HG02763 (cell line): ENCODE results near the gene RAB3IP.

Experiments
- ATAC-seq: cut with Tn5 transposase; IDR thresholded peaks from one replicate; pipeline ENCODE4 v1.9.1; 2021; ENCODE audit warnings: mild to moderate bottlenecking, moderate library complexity; ENCODE audit not compliant: unreplicated experiment

The RAB3IP gene, protein sequence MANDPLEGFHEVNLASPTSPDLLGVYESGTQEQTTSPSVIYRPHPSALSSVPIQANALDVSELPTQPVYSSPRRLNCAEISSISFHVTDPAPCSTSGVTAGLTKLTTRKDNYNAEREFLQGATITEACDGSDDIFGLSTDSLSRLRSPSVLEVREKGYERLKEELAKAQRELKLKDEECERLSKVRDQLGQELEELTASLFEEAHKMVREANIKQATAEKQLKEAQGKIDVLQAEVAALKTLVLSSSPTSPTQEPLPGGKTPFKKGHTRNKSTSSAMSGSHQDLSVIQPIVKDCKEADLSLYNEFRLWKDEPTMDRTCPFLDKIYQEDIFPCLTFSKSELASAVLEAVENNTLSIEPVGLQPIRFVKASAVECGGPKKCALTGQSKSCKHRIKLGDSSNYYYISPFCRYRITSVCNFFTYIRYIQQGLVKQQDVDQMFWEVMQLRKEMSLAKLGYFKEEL

DNA sequence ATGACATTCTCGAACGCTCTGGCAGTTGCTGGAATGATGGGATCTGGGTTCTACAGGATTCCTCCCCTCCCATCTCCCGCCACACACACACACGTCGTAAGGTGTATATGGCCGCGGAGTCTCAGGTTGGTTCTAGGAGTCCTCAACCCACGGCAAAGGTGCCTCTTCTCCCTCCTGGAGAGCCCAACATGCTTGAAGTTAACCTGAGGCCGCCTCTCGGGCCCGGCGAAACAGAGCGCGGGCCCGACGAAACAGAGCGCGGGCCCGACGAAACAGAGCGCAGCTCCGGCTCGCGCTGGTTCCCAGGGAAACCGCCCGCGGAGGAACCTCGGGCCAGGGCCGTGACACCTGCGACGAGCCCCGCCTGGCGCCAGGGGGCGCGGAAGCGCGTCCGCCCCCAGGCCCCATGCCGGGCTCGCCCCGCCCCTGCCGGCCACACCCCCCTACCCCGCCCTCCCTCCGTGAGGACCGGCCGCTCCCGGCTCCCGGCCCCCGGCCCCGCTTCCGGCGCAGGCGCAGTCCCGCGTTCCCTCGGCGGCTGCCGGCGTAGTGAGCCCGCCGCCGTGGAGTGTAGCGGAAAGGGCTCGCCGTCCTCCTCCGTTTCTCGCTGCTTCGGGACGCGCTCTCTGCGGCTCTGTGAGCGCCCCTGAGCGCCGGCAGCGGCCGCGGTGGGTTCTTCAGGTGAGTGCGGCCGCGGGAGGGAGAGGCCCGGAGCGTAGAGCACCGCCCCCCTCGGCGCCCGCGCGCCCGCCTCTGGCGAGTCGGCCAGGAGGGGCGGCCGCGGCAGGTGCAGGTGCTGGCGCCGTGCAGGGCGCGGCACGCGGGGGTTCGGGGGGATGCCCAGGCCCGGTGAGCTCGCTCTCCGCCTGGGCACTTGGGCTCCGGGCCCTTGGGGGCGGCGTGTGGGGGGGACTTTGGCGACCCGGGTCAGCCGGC is at the start of gene RAB3IP:
TSS of gene RAB3IP (plus strand) at position 510 of the 936 bp plus-strand sequence. CDS start 16,549 bp downstream, outside the sequence.
- ATAC-seq: peak; percentile 79

DNA sequence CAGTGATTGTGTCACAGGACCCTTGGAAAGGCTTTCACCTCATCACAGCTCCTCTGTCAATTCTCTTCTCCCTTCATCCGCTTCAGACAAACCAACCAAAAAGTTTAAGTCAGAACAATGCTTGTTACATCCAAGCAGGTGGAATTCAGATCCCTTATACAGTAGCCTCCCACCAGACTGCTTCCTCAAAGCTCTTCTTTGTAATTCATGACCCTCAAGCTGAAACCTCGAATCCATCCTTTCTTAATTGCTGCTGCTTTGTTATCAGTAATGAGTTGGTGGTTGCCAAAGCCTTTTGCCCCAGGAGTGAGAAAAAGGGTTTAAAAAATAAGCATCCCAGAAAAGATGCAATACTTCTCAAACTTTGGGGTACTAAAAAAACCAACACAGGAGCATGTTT is 49.0 kb upstream of the RAB3IP start:
- no peak for ATAC-seq

DNA sequence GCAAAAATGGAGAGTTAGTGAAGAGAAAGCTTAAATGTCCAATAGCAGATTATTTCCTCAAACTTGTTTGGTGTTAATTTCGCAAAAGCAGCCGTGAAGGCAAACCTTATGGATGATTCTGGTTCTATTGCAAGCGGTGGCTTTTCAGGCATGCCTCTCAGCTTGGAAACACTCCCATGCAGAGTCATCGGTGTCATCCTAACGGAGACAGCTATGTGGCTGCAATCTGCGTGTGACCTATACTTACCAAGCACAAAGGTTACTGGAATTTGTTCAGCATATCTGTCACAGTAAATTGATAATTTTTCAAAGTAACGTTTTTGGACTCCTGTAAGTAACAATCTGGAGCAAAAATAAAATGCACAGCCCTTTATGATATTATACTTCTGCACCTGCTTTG is 44.5 kb upstream of the RAB3IP start:
- no peak for ATAC-seq

DNA sequence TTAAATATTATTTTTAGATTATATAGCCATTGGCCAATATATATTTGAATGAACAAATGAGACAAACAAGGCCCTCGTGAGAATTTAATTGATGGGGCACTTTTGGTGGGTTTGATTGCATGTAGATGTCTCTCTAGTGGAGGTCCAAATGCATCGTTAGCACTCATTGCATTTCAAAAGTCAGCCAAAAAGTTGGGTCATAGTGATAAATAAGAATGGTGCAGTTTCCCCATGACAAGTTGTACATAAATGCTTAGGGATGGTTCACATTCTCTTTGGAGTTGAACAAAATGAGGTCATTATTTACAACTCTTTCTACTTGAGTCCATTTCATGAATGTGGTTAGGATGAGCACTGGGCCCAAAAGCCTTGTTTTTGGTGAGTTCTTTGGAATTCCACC is 40.6 kb upstream of the RAB3IP start:
- no peak for ATAC-seq

DNA sequence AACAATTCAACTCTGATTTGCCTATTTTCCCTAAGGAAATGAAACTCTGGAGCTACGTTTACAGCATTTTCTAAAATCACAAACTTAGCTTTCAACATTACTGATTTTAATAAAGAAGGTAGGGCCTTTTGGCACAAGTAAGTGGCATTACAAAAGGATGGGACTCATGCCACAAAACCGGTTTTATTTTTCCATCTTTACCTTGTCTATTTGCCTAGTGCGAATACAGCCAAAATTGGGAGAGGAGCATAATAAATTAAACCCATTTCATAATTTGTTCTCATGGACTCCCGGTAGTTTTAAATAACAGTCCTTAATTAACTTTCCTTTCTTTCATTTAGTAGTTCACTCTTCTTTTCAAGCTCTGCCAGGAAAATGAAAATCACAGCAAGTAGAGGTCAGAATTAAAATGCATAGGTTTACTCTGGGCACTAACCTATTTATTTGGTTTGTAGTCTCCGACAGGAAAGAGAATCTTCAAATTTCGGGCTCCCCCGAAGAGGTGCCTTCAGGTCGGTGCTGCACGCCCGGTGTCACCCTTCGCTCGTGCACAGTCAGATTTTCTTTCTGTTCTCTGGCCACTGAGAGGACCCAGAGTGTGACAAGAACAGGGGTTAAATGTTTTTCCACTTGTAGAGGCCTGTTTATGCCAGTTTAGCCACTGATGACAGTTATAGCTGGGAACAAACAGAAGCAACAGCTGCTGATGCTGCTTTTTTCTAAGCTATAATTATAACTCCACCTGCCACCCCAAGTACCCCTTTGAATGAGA is 39.7 kb upstream of the RAB3IP start, which contains the start of gene BEST3:
TSS of gene BEST3 (minus strand) at position 535 of the 772 bp plus-strand sequence. CDS start 1,505 bp downstream, outside the sequence.
- ATAC-seq: no peak

DNA sequence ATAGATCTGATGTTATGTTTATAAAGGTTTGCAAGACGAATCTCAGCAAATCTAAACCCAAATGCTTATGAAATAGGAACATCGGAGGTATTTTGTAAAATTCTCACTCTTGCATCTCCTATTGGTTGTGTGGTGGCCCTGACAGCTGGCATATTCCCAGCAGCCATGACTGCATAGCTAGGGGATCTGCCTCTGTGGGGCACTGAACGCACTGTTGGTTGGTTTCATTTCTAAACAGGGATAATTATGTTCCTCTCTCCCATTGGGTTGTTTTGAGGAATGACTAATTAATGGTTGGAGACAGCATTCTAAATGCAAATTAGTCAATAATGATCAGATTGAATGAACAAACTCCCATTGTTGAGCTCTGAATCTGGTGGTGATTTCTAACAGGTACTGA is 36.8 kb upstream of the RAB3IP start:
- no peak for ATAC-seq

DNA sequence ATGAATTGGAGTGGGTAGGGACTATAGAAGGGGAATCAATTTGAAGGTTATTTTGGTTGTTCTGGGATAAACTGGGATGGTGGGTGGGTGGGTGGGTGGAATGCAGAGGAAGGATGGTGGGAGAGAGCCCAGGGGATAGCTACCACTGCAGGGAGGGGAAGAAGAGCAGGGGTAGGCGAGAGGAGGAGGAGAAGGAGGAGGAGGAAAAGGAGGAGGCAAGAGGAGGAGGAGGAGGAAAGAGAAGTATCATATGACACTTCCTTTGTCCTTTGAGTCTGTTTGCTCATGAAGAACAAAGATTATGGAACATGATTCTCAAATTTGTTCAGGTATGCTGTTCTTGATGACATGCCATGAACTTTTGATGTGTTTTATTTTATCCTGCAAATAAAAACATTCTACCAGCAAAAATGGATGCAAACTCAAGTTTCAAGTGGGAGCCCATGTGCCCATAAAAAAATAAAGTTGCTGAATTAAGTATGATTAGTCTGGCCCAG is 35.5 kb upstream of the RAB3IP start:
- no peak for ATAC-seq

DNA sequence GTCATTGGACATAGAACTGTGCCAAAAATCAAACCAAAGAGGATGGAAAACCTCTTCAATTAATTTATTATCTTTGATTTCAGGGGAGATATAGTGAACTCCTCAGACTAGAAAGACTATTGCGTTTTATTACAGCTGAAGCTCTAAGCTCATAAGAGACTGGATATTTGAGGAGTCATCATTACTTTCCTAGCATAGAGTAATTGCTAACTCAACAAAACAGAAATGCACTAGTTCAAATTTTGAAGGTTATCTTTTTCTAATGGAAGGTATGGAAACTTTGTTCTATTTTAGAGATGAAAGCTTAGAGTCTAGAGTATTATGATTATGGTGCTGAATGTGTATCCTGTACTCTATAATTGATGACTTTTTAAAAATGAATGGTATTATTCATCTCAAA is 34.3 kb upstream of the RAB3IP start:
- ATAC-seq: no peak

DNA sequence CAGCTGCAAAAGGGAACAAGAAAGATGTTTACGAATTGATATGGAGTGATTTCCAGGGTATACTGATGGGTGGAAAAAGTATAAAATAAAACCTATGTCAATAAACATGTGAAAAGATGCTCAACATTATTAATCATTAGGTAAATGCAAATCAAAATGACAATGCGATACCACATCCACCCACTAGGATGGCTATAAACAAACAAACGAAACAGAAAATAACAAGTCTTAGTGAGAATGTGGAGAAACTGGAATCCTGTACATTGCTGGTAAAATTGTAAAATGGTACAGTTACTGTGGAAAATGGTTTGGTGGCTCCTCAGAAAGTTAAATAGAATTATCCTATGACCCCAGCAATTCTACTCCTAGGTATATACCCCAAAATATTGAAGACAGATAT is 30.0 kb upstream of the RAB3IP start:
- no peak for ATAC-seq

DNA sequence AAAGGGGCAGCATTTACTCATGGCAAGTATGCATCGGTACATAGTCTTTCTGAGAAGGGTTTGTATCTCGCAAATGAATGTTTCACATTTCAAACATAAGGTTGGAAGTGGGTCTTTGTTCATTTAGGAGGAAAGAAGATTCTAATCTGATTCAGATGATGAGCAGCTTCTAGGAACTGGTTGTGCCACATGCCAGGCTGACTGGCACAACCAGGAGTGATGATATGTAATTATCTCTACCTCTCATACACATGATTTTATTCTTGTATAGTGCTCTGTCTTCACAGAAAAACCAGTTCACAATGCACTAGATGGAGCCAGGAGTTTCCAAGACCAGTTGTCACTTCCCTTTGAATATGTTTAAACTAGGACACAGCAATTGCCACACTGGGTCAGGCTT is 25.8 kb upstream of the RAB3IP start:
- ATAC-seq: no peak

DNA sequence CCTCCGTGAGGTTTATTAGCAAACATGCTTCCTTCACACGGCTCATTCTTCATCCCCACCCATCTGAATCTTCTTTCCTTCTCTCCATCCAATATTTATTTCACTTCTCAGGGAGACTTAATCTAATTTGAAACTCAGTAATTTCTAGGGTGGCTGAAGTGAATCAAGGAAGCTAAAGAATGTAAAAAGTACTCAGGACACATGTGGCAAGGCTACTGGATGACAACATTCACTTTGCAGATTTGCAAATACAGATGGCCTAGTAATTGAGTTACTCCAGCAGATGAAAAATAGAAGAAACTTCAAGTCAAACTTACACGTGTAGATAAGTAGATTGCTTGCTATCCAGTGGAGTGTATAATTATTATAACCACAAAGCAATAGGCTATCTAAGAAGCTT is 24.1 kb upstream of the RAB3IP start:
- ATAC-seq: no peak

DNA sequence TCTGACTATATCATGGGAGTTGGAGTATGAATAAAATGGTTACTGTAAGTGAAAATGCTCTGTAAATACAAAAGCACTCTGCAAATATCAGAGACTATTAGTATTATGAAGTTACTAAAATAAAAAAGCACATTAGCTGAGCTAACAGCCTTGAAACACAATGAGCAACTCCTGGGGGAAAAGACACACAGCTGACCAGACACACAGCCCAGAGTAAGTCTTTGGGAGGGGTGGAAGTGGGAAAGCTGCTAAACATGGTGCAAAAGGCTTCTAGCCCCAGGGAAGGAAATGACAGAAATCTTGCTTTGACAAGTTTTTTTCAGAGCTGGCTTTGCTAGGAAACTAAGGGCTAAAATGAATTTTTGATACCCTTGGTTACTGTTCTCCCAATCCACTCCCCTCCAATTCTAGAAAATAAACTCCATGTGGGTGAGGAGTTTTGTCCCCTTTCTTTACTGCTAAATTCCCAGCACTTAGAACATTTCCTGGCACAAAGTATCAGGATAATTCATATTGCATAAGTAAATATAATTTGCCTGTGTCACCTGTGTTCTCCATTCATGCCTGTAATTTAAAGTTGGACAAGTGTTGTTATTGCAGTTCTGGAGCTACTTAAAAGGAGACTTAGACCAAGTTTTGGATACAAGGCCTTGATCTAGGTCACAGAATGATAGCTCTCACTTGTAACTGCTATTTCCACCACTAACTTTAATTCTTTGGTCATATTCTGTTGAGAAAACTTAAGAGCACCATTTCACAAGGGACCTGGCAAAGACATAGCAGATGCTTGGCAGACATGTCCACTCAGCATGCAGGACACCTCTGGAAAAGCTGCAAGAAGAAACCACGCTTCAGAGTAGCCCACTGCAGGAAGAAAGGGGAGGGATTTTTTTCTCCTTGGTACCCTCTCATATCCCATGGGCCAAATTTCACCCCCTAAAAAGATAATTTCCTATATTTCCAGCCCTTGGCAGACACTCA is 19.0 kb upstream of the RAB3IP start:
- no peak for ATAC-seq

DNA sequence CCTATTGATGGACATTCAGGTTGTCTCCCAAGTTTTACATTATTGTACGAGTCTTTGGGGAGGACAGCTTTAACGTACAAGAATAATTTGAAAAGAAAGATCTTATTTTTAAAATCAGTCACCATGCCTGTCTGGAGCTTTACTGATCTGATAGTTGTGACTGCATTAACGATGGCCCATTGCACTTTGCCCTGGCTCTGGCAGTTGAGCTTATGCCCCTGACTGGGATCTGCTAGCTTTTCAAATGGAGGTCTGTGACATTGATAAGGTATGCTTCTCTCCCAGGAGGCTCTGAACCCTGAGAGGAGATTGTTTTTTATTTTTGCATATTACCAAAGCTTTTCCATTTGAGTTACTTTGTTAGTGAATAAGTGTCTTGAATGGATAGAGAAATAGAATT is 17.9 kb upstream of the RAB3IP start:
- ATAC-seq: no peak

DNA sequence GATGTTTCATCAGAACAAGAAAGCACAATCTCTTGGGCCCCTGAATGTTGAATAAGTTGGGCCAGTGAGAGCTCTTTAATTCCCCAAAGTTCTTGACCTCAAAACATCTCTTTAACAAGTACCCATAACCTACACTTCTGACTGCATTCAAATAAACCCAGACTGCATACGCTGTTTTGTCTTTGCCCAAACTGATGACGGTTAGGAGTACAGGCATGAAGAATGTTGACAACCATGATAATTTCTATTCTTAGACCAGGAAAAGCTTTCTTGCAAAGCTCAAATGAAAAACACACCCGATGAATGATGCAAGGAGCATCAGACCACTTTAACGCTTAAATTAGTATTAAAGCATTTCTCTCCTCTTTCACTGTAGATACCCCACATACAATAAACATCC is 11.7 kb upstream of the RAB3IP start:
- no peak for ATAC-seq

DNA sequence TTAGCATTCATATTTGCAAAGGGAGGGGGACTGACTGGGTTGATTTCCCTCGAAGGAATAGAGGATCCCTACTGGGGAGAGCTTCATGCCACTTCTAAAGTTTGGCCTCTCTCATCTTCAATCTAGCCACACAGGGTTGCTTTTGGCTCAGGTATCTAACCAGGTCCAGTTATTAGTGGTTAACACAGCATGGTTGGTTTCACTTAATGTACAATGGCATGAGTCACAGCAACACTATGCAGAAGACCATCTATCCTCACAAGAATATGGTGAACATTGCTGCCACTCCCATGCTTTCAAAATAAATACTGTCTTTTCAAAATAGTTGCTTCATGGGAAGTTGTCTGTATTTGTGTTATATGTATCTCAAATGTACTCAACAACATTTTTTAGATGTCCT is 6.6 kb upstream of the RAB3IP start:
- no peak for ATAC-seq

DNA sequence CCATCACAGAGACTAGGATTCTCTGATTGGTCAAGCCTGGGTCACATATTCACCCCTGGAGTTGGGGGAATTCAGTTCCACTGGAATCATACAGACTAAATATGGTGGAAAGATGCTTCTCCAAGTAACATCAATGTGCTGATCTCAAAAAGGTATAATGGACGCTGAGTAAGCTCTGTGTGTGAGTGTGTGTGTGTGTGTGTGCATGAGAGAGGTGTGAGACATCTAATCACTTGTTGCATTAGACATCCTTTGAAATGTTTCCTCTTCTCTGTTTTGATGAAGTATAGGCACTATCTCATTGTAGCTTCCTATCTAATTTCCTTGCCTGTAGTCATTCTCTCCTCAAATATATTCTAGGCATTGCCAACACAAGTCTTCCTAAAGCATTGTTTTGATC is 5.0 kb upstream of the RAB3IP start:
- no peak for ATAC-seq

DNA sequence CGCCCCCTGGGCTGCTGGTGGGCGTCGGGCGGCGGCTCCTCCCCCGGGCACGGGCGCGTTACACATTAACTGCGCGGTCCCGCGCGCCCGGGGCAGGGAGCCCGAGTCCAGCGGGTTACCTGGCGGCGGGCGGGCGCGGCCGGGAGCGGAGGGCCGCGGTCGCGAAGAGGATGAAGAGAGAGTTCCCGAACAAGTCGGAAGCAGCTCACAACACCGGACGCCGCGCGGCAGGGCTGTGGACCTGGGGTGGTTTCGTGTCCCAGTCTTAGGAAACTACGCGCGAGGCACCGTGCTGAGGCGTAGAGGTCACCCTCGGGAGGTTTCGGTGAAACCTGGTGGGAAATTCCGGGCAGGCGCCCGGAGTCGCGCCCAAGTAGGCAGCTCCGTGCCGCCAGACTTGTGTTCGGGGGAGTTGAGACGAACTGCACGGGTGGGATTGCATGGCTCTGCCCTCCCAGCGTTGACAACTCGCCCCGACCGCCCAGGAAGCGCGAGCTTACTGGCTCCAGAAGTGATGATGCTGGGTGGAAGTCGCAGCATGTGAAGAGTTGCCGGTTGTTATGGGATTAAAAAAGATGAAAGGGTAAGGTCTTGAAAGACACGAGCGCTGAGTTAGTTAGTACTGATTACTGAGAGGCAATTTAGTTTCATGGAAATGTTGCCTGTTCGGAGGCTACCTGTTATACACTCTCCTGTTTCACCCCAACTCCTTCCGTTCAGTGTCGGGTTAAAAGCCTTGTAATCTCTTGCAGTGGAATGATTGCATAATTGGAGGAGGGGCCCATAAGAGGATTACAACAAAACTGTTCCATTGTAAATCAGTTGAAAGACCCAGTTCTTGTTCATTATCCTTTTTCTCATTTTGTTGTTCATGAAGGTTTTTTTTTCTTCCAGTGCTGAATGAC is 879 bp downstream of the RAB3IP start:
- ATAC-seq: peak; percentile 36

DNA sequence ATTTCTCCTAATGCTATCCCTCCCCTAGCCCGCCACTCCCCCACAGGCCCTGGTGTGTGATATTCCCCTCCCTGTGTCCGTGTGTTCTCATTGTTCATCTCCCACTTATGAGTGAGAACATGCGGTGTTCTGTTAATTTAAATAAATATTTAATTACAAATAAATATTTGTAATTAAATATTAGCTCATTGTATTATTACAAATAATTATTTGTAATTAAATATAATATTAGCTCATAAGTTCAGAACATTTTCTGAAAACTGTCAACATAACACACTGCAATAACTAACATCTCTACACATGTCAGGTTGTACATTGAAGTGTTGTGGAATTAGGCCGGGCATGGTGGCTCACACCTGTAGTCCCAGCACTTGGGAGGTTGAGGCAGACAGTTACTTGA is 5.4 kb downstream of the RAB3IP start:
- no peak for ATAC-seq

DNA sequence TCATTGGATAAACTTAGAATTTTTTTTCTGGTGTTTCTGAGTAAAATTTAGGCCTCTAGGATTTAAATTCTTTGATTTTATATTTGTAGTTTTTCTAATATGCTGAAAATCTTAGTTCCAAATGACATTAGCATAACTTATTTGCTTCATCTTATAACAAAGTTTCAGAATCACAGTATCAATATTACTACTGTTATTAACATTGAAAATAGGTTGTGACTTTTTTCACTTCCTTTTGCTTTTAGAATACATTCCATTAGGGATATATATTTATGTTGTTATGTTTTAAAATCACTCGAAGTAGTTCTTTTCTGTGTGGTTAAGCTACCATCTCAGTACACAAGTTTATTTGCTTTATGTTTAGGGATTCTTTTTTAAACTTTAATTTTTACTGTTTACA is 12.8 kb downstream of the RAB3IP start:
- ATAC-seq: no peak
